A549 (cell line): ENCODE results near the gene PAEP. TPM values are rescaled to one million over a fixed set of nuclear protein-coding genes. Genes with fewer than 3 reads are reported as not detected.

ENCODE experiments used
- ATAC-seq, 2 experiments: fragments of 200-7000 bp in 1 of 2; fragments of >200 bp in 1 of 2; cut with Nextera tagmentation in 1 of 2; cut with Tn5 transposase in 1 of 2; 3 replicates each; pipeline versions ENCODE4 v1.8.0 to v1.9.1; 2018 to 2020; ENCODE audit warnings: mild to moderate bottlenecking in 1 of 2, moderate library complexity in 1 of 2
- CTCF ChIA-PET: fragments of 300-600 bp; sonication (Branson Sonifier 250); formaldehyde crosslinking; extraction: SDS; loops from one replicate; lab custom pipeline; 2021; ENCODE audit warnings: antibody characterized with exemption, inconsistent platforms; lab: Yijun Ruan, JAX
- POLR2A ChIA-PET: fragments of 350-600 bp; formaldehyde crosslinking; extraction: SDS; loops from one replicate; lab custom pipeline; 2021; ENCODE audit warnings: antibody characterized with exemption, inconsistent platforms; lab: Yijun Ruan, JAX
- DNase-seq, 2 experiments: peaks; one replicate each; pipeline versions ENCODE4 v3.0.0 to v3.0.0-alpha.2; 2011 to 2016; ENCODE audit warnings: low read depth in 1 of 2, low spot score in 1 of 2
- FAIRE-seq: peaks from 2 replicates; lab custom pipeline; 2011; peaks lifted over from hg19 to GRCh38; lab: Jason Lieb, UNC
- H3K27ac ChIP-seq, 2 experiments: fragments of >200 bp; sonication (Bioruptor Twin); formaldehyde crosslinking; 3 replicates each; pipeline ENCODE4 v1.5.1; 2016 to 2017
- H3K4me1 ChIP-seq: fragments of >200 bp; sonication (Bioruptor Twin); formaldehyde crosslinking; 3 replicates; pipeline ENCODE4 v1.6.1; 2016
- H3K4me2 ChIP-seq: fragments of >200 bp; sonication (Bioruptor Twin); formaldehyde crosslinking; 3 replicates; pipeline ENCODE4 v1.6.1; 2016
- H3K4me3 ChIP-seq: fragments of >200 bp; sonication (Bioruptor Twin); formaldehyde crosslinking; 3 replicates; pipeline ENCODE4 v1.5.1; 2016
- H3K9me3 ChIP-seq: fragments of >200 bp; sonication (Bioruptor Twin); formaldehyde crosslinking; 3 replicates; pipeline ENCODE4 v1.6.1; 2016
- BHLHE40 ChIP-seq: IDR thresholded peaks from 2 replicates; pipeline ENCODE4 v1.6.1; 2012; ENCODE audit warnings: low read depth, low read length, inconsistent platforms
- CEBPB ChIP-seq, 2 experiments: fragments of >200 bp in 1 of 2; sonication (Bioruptor Twin) in 1 of 2; formaldehyde crosslinking in 1 of 2; IDR thresholded peaks; 2 replicates each; pipeline ENCODE4 v1.6.1; 2012 to 2016
- CHD2 ChIP-seq: fragments of 150-350 bp; IDR thresholded peaks from 2 replicates; pipeline ENCODE4 v1.6.1; 2014; ENCODE audit warnings: low read length; ENCODE audit not compliant: partially characterized antibody
- EHF ChIP-seq: fragments of 250-450 bp; sonication (Bioruptor Pico); IDR thresholded peaks from 2 replicates; pipeline ENCODE4 v1.5.0; 2020; ENCODE audit warnings: mild to moderate bottlenecking
- EHMT2 ChIP-seq: fragments of 200-600 bp; sonication (generic); IDR thresholded peaks from 2 replicates; pipeline ENCODE4 v1.6.1; 2016; ENCODE audit warnings: antibody characterized with exemption, low read depth, mild to moderate bottlenecking, moderate library complexity
- FOSB ChIP-seq: fragments of 250-450 bp; sonication (Bioruptor Pico); IDR thresholded peaks from 2 replicates; pipeline ENCODE4 v1.5.0; 2020; ENCODE audit warnings: mild to moderate bottlenecking, moderate library complexity
- FOXS1 ChIP-seq: fragments of 250-450 bp; sonication (Bioruptor Pico); IDR thresholded peaks from 2 replicates; pipeline ENCODE4 v1.5.0; 2020; ENCODE audit warnings: mild to moderate bottlenecking, moderate library complexity
- GATA3 ChIP-seq: IDR thresholded peaks from 2 replicates; pipeline ENCODE4 v1.6.1; 2012; ENCODE audit warnings: borderline replicate concordance
- HDAC2 ChIP-seq: fragments of 200-600 bp; sonication (generic); IDR thresholded peaks from 2 replicates; pipeline ENCODE4 v1.6.1; 2016
- HOXA7 ChIP-seq: fragments of 250-450 bp; sonication (Bioruptor Pico); IDR thresholded peaks from 2 replicates; pipeline ENCODE4 v1.5.0; 2020; ENCODE audit warnings: mild to moderate bottlenecking, moderate library complexity
- JUNB ChIP-seq: fragments of >200 bp; sonication (Bioruptor Twin); formaldehyde crosslinking; IDR thresholded peaks from 2 replicates; pipeline ENCODE4 v1.6.1; 2016
- NPAS2 ChIP-seq: fragments of 250-450 bp; sonication (Bioruptor Pico); IDR thresholded peaks from 2 replicates; pipeline ENCODE4 v1.8.0; 2022; ENCODE audit warnings: mild to moderate bottlenecking, moderate library complexity, borderline replicate concordance
- NR3C1 ChIP-seq: fragments of >200 bp; sonication (Bioruptor Twin); formaldehyde crosslinking; IDR thresholded peaks from 3 replicates; pipeline ENCODE4 v1.6.1; 2017
- PHF8 ChIP-seq: fragments of 200-600 bp; sonication (generic); IDR thresholded peaks from 2 replicates; pipeline ENCODE4 v1.6.1; 2016; ENCODE audit warnings: low read depth, mild to moderate bottlenecking, antibody characterized with exemption, moderate library complexity, borderline replicate concordance
- POLR2A ChIP-seq: IDR thresholded peaks from 2 replicates; pipeline ENCODE4 v1.6.1; 2012; ENCODE audit warnings: mild to moderate bottlenecking, low read length
- RAD21 ChIP-seq, 2 experiments: fragments of >200 bp in 1 of 2; sonication (Bioruptor Twin) in 1 of 2; formaldehyde crosslinking in 1 of 2; IDR thresholded peaks in 1 of 2; conservative IDR thresholded peaks in 1 of 2; 2 replicates in 1 of 2; 3 replicates in 1 of 2; pipeline ENCODE4 v1.6.1; 2012 to 2018; ENCODE audit warnings: inconsistent platforms in 1 of 2
- RFX5 ChIP-seq: fragments of 450-650 bp; IDR thresholded peaks from 2 replicates; pipeline ENCODE4 v1.7.1; 2014; ENCODE audit warnings: antibody characterized with exemption, mild to moderate bottlenecking, moderate library complexity
- RNF2 ChIP-seq: fragments of 200-600 bp; sonication (generic); IDR thresholded peaks from 2 replicates; pipeline ENCODE4 v1.6.1; 2016; ENCODE audit warnings: low read depth, mild to moderate bottlenecking, antibody characterized with exemption, moderate library complexity, borderline replicate concordance
- ZC3H11A ChIP-seq: fragments of 450-650 bp; IDR thresholded peaks from 2 replicates; pipeline ENCODE4 v1.6.1; 2014; ENCODE audit warnings: antibody characterized with exemption, mild to moderate bottlenecking
- ZSCAN20 ChIP-seq: fragments of 250-450 bp; sonication (Bioruptor Pico); IDR thresholded peaks from 2 replicates; pipeline ENCODE4 v1.8.0; 2022; ENCODE audit warnings: mild to moderate bottlenecking, moderate library complexity
- WGBS: methylation state at CpG from one replicate; pipeline ENCODE4 v1.1.6; 2017; ENCODE audit errors: missing lambda C conversion rate; 5-methylcytosine and 5-hydroxymethylcytosine counted together
- polyA plus RNA-seq, 4 experiments: library from polyadenylated mRNA; depleted of rRNA in 3 of 4; stranded (reverse); fragments of >200 nt; fragmentation: RNase III in 1 of 4; extraction: RNeasy Plus Mini Kit Qiagen cat#74134 plus additional on column Dnase treatment in 1 of 4; gene quantifications; 2 replicates in 3 of 4; 3 replicates in 1 of 4; pipeline ENCODE4 v1.2.3, GENCODE V29; 2011 to 2017
- TF ChIP-seq, protein P1 (sequence below): fragments of 450-650 bp; IDR thresholded peaks from 2 replicates; pipeline ENCODE4 v1.6.1; 2014; ENCODE audit warnings: antibody characterized with exemption
- TF ChIP-seq, protein P2 (sequence below): IDR thresholded peaks from 2 replicates; pipeline ENCODE4 v1.6.1; 2012; ENCODE audit warnings: low read depth, borderline replicate concordance
- TF ChIP-seq, protein P3 (sequence below): fragments of >200 bp; sonication (Bioruptor Twin); formaldehyde crosslinking; IDR thresholded peaks from 3 replicates; pipeline ENCODE4 v1.6.1; 2016
- TF ChIP-seq, protein P4 (sequence below): IDR thresholded peaks from 2 replicates; pipeline ENCODE4 v1.6.1; 2012
- TF ChIP-seq, protein P5 (sequence below): fragments of 250-450 bp; sonication (Bioruptor Pico); IDR thresholded peaks from 2 replicates; pipeline ENCODE4 v1.5.0; 2020; ENCODE audit warnings: low read depth, mild to moderate bottlenecking, moderate library complexity
- TF ChIP-seq, protein P6 (sequence below): fragments of 200-600 bp; sonication (generic); IDR thresholded peaks from 2 replicates; pipeline ENCODE4 v1.6.1; 2016; ENCODE audit warnings: antibody characterized with exemption, mild to moderate bottlenecking, moderate library complexity

PAEP gene
- polyA plus RNA-seq, 2 of the 4 experiments (the other 2 are of a cell fraction) = not detected

DNA sequence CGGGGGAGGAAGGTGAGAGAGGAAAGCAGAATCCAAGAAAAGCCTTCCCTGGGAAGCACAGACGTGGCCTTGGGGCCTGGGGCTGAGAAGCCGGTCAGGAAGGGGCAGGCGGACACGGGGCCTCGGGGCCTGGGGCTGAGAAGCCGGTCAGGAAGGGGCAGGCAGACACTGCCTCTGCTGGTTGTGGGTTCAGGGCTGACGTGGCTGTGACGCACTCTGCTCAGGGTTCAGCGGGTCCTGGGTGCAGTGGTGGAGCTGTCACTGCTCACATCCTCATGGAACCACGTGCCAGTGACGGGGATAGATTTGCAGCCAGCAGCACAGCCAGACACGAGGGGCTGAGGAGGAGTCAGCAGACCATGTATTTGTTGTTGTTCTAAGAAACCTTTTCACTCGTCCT lies 12.8 kb downstream of the PAEP start:
- H3K4me2 ChIP-seq = no peak overlapping the region
- POLR2A ChIA-PET = no interaction called here
- DNase-seq = no peak
- WGBS = 18% methylated on average over 8 of the region's 14 CpGs
- TF ChIP-seq NR3C1 (no peak), RAD21 (conservative IDR thresholded peaks at IDR 0.05 in 1 of 2, IDR thresholded peaks at IDR 0.05 in 1 of 2) (no peak), FOSB (CRISPR knock-in tag) (no peak), HDAC2 (no peak), FOXS1 (no peak), ZC3H11A (no peak)
- TF ChIP-seq, protein P1, sequence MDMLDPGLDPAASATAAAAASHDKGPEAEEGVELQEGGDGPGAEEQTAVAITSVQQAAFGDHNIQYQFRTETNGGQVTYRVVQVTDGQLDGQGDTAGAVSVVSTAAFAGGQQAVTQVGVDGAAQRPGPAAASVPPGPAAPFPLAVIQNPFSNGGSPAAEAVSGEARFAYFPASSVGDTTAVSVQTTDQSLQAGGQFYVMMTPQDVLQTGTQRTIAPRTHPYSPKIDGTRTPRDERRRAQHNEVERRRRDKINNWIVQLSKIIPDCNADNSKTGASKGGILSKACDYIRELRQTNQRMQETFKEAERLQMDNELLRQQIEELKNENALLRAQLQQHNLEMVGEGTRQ = no peak
- TF ChIP-seq, all 56 proteins: peak for 0
- Histone ChIP-seq H3K4me3 (no peak overlapping the region), H3K9me3 (0 out of 3 replicates have a peak, but pooled peaks cover 2% of the 10 kb centered on the region), H3K27ac (no peak overlapping the region), H3K4me1 (no peaks in the 10 kb centered on the region)
- FAIRE-seq (no peak), ATAC-seq (no peak)
- CTCF ChIA-PET = interaction anchor here (0.7 to 2.7 kb wide), 5 partner anchors 7 to 128 kb away, joined by 3 to 8 read pairs (median 5); partner anchors contain the start of gene KCNT1

DNA sequence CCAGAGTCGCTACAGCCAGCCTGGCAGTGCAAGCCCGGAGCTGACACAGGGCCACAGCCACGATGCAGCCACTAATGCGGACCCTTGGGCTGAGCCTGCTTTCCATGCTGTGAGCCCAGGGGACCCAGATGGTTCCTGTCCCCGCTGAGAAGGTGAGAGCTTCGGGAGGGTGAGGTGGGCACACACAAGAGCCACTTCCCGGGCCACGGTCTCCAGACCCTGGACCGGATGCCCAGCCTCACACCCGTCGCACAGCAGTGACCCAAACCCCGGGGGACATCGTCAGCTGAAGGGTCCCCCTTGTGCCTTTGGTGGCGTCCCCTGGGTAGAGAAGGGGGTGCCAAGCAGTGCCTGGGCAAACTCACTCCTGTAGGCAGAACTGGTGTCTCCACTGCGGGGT lies 13.4 kb downstream of the PAEP start:
- FAIRE-seq = no peak

More for the DNA sequence above, 13.4 kb downstream of the PAEP start:
- no peak for ATAC-seq
- no peaks in the 10 kb centered on the region for H3K9me3 ChIP-seq
- no peak overlapping the region for H3K4me2 ChIP-seq
- DNase-seq = no peak
- no peak overlapping the region for H3K4me3 ChIP-seq
- H3K4me1 ChIP-seq = no peaks in the 10 kb centered on the region
- CTCF ChIA-PET = interaction anchor here (0.7 to 2.7 kb wide), 5 partner anchors 8 to 127 kb away, joined by 3 to 8 read pairs (median 5); partner anchors contain the start of gene KCNT1
- TF ChIP-seq, protein P2, sequence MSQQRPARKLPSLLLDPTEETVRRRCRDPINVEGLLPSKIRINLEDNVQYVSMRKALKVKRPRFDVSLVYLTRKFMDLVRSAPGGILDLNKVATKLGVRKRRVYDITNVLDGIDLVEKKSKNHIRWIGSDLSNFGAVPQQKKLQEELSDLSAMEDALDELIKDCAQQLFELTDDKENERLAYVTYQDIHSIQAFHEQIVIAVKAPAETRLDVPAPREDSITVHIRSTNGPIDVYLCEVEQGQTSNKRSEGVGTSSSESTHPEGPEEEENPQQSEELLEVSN = no peak
- TF ChIP-seq BHLHE40 = no peak
- TF ChIP-seq HOXA7 (CRISPR knock-in tag) = no peak
- TF ChIP-seq ZC3H11A = no peak
- TF ChIP-seq, protein P3, sequence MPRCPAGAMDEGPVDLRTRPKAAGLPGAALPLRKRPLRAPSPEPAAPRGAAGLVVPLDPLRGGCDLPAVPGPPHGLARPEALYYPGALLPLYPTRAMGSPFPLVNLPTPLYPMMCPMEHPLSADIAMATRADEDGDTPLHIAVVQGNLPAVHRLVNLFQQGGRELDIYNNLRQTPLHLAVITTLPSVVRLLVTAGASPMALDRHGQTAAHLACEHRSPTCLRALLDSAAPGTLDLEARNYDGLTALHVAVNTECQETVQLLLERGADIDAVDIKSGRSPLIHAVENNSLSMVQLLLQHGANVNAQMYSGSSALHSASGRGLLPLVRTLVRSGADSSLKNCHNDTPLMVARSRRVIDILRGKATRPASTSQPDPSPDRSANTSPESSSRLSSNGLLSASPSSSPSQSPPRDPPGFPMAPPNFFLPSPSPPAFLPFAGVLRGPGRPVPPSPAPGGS = no peak
- TF ChIP-seq, protein P4, sequence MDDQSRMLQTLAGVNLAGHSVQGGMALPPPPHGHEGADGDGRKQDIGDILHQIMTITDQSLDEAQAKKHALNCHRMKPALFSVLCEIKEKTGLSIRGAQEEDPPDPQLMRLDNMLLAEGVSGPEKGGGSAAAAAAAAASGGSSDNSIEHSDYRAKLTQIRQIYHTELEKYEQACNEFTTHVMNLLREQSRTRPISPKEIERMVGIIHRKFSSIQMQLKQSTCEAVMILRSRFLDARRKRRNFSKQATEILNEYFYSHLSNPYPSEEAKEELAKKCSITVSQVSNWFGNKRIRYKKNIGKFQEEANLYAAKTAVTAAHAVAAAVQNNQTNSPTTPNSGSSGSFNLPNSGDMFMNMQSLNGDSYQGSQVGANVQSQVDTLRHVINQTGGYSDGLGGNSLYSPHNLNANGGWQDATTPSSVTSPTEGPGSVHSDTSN = no peak
- TF ChIP-seq JUNB = no peak
- TF ChIP-seq RNF2 = no peak
- no peak for TF ChIP-seq GATA3
- TF ChIP-seq ZSCAN20 (CRISPR knock-in tag) = no peak
- TF ChIP-seq, protein P5, sequence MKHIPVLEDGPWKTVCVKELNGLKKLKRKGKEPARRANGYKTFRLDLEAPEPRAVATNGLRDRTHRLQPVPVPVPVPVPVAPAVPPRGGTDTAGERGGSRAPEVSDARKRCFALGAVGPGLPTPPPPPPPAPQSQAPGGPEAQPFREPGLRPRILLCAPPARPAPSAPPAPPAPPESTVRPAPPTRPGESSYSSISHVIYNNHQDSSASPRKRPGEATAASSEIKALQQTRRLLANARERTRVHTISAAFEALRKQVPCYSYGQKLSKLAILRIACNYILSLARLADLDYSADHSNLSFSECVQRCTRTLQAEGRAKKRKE (CRISPR knock-in tag) = no peak
- no peak for TF ChIP-seq POLR2A
- no peak for TF ChIP-seq PHF8
- no peak for TF ChIP-seq EHMT2
- no peak for TF ChIP-seq RFX5
- TF ChIP-seq, protein P6, sequence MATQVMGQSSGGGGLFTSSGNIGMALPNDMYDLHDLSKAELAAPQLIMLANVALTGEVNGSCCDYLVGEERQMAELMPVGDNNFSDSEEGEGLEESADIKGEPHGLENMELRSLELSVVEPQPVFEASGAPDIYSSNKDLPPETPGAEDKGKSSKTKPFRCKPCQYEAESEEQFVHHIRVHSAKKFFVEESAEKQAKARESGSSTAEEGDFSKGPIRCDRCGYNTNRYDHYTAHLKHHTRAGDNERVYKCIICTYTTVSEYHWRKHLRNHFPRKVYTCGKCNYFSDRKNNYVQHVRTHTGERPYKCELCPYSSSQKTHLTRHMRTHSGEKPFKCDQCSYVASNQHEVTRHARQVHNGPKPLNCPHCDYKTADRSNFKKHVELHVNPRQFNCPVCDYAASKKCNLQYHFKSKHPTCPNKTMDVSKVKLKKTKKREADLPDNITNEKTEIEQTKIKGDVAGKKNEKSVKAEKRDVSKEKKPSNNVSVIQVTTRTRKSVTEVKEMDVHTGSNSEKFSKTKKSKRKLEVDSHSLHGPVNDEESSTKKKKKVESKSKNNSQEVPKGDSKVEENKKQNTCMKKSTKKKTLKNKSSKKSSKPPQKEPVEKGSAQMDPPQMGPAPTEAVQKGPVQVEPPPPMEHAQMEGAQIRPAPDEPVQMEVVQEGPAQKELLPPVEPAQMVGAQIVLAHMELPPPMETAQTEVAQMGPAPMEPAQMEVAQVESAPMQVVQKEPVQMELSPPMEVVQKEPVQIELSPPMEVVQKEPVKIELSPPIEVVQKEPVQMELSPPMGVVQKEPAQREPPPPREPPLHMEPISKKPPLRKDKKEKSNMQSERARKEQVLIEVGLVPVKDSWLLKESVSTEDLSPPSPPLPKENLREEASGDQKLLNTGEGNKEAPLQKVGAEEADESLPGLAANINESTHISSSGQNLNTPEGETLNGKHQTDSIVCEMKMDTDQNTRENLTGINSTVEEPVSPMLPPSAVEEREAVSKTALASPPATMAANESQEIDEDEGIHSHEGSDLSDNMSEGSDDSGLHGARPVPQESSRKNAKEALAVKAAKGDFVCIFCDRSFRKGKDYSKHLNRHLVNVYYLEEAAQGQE = no peak
- no peak for TF ChIP-seq CHD2
- TF ChIP-seq EHF (CRISPR knock-in tag) = no peak
- TF ChIP-seq CEBPB (IDR thresholded peaks at IDR 0.05) = no peak
- no peak for TF ChIP-seq NPAS2
- 42% methylated on average over 9 of the region's 15 CpGs for WGBS
- no peak overlapping the region for H3K27ac ChIP-seq
- POLR2A ChIA-PET = no interaction called here
